ENCODE results near the gene PTTG1IP.

DNA sequence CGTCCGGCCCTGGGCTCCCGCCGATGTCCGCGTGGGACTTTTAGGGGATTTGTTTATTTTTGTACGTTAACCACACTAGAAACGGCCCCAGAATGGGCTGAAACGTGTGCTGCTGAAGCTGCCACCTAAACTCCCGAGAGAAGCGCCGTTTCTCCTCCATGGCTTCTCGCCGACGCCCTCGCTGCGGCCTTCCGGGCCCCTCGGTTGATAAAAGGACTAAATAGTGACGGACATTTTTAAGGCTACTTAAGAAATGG lies 678 bp upstream of the PTTG1IP start:
- TF ChIP-seq, protein P1, sequence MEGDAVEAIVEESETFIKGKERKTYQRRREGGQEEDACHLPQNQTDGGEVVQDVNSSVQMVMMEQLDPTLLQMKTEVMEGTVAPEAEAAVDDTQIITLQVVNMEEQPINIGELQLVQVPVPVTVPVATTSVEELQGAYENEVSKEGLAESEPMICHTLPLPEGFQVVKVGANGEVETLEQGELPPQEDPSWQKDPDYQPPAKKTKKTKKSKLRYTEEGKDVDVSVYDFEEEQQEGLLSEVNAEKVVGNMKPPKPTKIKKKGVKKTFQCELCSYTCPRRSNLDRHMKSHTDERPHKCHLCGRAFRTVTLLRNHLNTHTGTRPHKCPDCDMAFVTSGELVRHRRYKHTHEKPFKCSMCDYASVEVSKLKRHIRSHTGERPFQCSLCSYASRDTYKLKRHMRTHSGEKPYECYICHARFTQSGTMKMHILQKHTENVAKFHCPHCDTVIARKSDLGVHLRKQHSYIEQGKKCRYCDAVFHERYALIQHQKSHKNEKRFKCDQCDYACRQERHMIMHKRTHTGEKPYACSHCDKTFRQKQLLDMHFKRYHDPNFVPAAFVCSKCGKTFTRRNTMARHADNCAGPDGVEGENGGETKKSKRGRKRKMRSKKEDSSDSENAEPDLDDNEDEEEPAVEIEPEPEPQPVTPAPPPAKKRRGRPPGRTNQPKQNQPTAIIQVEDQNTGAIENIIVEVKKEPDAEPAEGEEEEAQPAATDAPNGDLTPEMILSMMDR (conservative IDR thresholded peaks at IDR 0.05; ENCODE audit: low read depth, low read length), result no peak
- TF ChIP-seq FOS (IDR thresholded peaks at IDR 0.05; ENCODE audit: low read depth, low read length), result no peak

Data from IMR-90 (cell line).